DND-41 (cell line): ENCODE measurements around the gene PREX1.

Source experiments
- CTCF ChIP-seq: IDR thresholded peaks from 2 replicates; pipeline ENCODE4 v1.5.1; 2012; ENCODE audit warnings: borderline replicate concordance, low read length, moderate library complexity, mild to moderate bottlenecking; ENCODE audit not compliant: poor library complexity, severe bottlenecking; ENCODE audit errors: extremely low read depth
- EZH2 ChIP-seq: IDR thresholded peaks from 3 replicates; pipeline ENCODE4 v1.6.1; 2012; ENCODE audit warnings: borderline replicate concordance, low read depth, mild to moderate bottlenecking, moderate library complexity, low read length, inconsistent platforms; ENCODE audit not compliant: severe bottlenecking

GRCh38 chr20:48724891-48725554, 102.8 kb downstream of the PREX1 start:
- TF ChIP-seq CTCF (no peak), EZH2 (no peak)
